Fibroblast of the conjunctiva (primary cell): ENCODE measurements around the gene ARNT2.

Source experiments
- DNase-seq: peaks from one replicate; pipeline ENCODE4 v3.0.0-alpha.2; 2010; ENCODE audit warnings: low read depth

Gene ARNT2

DNA sequence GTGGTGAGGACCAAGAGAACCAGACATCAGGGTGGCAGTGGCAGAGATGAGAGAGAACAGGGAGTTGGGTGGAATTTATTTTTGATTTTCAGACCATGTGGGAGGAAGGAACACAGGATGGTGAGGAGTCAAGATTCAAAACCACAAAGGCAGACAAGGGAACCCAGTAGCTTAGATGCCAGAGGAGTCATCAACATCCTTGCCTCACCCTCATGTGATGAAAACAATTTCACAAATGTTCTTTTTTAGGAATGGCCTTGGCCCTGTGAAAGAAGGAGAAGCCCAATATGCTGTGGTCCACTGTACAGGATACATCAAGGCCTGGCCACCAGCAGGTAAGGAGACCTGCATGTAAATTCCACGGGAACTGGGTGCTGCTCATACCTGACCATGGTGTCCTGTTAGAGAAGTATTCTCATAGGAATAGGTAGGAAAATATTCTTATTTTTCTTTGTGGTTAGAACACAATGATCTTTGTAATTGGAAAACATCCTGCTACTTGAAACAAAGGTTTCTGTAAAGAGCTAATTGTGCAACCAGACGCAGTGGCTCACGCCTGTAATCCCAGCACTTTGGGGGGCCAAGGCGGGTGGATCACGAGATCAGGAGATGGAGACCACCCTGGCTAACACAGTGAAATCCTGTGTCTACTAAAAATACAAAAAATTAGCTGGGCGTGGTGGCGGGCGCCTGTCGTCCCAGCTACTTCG lies 110.0 kb downstream of the ARNT2 start:
- peak; percentile 27 for DNase-seq

DNA sequence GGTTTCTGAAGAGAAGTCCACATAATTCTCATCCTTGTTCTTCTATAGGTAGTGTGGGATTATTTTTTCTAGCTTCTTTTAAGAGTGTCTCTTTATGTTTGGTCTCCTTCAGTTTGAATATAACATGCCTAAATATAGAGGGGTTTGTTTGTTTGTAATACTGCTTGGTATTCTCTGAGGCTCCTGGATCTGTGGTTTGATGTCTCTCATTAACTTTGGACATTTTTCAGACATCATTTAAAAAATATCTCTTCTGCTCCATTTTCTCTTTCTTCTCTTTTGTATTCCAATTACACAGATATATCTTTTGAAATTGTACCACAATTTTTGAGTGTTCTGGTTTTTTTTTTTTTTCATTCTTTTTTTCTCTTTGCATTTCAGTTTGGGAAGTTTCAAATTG lies 113.1 kb downstream of the ARNT2 start:
- no peak for DNase-seq

DNA sequence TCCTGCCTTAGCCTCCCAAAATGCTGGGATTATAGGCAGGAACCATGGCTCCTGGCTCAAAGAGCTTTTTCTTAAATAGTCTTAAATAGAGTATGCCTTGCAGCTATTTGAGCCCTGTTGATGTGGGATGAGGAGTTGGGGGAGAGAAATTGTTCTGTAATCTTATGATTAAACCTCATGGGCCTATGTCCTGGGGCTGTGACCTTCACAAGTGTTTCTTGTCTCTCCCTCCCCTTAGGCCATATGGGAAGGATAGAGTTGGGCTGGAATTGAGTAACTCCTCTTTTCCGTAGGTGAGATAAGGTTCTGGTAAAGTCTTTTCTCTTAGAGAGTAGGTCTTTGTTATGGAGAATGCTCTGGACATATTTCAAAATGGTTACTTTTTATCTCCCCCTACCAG lies 114.3 kb downstream of the ARNT2 start:
- no peak for DNase-seq

DNA sequence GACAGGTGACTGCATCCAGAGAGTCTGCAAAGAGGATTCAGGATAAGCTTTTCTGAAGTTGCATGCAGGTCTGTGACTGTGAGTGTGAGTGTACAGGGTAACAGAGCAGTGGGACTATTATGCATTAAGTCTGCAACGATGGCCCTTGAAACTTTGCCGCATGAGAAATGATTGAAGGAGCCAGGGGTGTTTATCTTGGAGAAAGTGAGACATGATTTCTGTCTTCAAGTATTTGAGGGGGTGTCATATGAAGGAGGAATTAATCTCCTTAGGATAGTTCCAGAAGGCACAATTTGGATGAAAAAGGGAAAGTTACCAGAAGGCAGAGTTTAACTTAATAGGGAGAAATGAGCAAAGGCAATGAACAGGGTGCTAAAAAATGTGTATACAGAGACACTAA lies 119.6 kb downstream of the ARNT2 start:
- no peak for DNase-seq

DNA sequence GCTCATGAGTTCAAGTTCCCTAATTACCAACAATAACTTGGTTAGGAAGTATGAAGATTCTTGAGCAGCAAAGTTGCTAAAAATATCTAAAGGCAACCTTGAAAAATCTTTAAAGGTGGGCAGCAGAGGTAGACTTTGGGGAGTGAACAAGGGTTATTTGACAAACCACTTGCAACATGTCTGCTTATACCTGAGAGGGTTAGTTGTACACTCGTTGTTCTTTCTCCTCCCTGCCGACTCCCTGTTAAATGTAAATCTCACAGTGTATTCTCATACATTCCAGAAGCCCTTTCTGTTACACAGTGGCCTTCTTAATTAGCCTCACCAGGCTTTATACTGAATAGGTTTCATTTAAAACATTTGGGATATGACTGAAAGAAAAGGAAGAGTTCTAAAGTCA lies 121.7 kb downstream of the ARNT2 start:
- DNase-seq = no peak

DNA sequence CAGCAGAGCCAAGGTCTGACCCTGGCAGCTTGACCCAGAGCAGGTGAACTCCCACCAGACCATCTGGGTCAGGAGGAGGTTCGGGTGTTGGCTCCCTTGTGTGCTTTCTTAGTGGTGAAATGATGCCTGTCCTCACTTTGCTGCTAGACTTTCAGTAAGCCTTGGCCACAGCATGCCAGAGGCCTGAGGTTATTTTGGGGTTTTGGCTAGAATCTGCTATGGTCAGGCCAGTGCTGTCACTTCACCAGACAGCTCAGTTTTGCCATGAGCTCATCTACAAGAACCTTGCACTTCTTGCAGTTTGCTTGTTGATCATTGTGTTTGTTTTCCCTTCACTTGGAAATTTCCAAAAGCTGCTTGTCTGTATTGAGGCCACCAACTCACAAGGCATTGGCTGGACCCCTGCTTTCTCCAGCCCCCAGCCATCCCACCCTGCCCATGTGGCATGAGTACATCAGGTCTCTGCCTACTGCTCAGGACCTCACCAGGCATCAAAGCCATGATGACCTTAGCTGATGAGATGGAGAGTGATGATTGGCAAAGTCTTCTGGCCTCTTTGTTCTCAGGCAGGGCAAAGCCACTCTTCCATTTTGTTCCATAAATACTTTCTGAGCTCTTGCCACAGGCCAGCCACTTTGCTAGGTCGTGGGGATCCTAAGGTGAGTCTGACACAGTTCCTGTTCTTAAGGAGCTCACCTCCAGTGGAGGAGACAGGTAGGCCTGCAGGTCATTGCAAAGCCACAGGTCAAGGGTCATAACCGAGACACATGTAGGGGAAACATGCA lies 122.6 kb downstream of the ARNT2 start:
- DNase-seq = no peak

DNA sequence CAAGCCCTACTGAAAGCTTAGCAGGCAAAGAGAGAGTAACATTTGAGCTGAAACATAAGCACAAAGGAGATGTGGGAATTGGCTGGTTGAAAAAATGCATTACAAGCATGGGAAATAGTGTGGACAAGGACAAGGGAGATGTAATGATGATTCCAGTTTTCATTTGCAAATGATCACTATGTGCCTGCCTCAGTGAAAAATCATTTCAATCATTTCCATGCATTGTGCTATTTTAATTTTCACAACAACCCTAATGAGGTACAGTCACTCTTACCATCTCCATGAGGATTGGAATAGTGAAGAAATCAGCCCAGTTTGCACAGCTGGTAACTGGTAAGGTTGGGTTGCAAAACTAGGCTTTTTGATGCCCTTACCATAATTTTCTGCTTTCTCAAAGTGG lies 123.2 kb downstream of the ARNT2 start:
- no peak for DNase-seq

DNA sequence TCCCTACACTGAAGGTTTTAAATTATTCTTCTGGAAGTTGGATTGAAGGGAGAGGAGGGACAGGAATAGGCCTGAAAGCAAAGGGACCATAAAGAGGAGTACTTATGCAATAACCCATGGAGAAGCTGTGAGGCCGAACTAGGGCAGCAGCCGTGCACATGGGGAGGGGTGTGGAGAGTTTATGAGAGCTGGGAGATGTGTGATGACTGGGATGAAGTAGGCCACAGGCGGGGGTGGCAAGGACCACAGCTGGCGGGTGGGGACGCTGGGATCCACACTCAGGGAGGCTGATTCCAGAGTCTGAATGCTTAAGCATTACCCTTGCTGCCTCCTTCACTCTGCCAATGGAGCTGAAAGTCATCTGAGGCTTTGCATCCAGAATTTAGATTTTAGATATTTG lies 123.8 kb downstream of the ARNT2 start:
- DNase-seq = no peak

DNA sequence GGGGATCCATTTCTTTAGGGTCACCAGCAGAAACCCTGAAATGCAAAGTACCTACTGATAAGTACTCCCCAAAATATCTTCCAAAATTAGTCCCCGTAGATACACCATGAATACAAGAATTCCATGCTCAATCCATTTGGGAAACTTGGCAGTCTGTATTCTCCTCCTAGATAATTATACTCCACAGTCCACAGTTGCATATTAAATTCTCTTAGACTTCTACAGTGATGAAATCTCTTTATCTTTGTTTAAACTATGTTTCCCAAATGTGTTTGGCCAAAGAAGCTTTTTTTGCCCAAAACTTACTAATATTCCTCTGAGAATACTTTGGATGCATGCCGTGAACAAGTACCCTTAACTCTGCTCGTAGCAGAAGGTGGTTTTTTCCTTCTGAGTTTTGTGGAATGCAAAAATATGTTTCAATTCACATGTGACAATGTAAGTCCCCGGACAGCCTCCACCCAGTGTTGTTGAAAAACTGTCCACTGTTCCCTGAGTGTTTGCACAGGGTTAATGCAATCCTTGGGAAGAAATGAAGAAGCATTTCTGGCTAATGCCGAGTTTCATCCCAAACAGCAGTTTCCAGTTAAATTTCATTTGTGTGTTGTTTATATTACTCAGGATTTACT lies 126.7 kb downstream of the ARNT2 start:
- peak; percentile 56 for DNase-seq

DNA sequence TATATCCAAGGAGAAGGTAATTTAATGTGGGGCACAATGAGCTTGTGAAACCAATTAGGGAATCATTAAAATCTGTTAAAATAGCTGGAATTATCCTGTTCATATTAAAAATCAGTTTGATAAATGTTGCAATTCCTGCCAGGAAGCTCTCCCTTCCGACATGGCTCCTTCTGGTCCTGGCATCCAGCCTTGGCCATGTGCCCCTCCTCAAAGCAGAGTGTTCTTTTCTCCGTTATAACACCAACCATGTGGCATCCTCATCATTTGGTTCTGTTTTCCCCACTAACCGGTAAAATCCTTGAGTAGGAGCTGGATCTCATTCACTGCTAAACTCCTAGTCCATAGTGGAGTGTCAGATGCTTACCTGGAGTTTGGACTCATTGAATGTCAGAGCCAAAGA lies 127.2 kb downstream of the ARNT2 start:
- peak; percentile 32 for DNase-seq

DNA sequence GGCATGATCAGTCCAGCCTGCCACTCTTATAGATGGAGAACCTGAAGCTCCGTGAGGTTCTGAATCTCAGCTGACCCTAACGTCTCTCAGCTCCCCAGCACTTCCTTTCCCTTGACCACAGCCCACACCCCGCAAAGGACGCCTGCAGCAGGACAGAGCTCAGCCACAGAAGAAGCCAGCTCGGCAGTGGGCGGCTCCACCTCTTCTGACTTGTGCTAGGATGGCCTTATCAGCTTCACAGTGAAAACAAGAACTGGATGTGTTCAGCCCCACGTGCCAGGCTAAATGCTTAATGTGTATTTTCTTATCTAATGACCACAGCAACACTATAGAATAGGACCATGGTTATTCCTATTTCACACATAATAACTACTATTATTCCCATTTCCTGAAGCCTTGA lies 127.6 kb downstream of the ARNT2 start:
- no peak for DNase-seq

DNA sequence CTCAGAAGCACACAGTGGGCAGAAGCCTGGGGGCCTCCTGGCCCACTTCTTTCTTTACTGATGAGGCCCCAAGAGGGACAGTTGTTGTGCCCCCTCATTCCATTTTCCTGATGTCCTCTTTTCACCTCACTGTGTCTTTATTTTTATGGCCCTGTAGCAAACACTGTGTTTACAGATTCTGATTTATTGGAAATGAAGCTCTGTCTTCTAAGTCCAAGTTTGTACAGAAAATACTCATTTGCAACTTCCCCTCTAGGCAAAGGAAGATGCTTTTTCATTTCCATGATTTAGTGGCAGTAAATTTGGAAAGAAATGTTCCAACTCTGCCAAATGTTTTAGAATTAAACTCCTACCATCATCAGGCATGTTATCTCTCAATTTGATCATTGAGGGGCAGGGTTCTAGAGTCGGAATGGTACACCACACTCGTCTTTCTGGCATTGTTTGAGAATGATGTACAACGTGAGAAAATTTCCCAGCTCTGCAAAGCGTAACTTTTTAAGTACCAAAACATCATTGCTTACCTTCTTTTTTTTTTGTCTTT lies 129.7 kb downstream of the ARNT2 start:
- DNase-seq = no peak

DNA sequence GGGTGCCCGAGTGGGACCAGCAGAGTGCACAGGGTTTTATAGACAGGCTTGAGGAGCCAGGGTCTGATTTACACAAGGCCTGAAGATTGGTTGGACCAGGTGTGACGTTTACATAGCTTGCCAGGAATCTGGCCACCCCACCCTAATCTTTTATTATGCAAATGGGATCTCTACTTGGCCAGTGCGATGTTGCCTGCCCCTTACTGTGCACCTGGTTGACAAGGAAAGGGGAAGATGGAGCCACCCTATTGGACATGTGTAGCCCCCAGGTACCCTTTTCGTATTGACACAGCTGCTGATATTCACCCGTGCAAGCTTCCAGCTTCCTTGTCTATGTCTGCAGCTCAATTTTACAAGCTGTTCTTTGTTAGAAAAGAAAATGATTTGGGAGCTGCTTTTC lies 132.0 kb downstream of the ARNT2 start:
- DNase-seq = no peak

DNA sequence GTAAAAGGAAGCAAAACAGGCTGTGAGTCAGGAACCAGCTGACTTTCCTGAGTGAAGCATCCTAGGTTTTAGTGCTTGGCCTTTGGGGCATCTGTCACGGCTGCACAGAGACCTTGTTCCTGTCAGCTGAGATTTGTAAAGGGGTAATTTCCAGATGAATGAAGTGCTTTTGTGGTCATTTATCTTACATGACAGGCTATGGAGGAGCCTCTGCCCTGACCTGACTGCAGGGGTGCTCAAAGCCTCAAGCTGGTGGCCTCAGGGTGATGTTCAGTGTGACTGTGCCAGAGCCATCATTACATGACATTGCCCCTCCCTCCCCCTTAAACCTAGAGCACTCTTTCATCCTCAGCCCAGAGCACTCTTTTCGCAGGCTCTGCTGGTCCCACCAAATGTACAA lies 132.5 kb downstream of the ARNT2 start:
- no peak for DNase-seq

DNA sequence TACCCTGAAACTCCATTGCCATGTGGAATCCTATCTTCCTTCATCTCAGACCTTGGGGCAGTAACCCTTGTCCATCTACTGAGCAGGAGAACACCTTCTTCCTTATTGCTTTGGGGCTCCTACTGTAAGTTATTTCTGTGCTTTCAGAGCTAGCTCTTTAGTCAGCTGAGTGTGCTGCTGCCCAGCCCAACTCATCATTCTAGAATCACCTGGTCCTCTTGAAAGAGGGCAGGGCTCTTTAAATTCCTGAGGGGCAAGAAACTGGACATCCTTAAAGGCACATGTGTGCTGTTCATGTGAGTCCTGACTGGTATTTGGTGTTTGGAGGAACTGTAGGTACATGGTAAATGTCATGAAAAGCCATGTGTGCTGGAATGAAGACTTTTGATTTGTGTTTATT lies 140.9 kb downstream of the ARNT2 start:
- DNase-seq = no peak

DNA sequence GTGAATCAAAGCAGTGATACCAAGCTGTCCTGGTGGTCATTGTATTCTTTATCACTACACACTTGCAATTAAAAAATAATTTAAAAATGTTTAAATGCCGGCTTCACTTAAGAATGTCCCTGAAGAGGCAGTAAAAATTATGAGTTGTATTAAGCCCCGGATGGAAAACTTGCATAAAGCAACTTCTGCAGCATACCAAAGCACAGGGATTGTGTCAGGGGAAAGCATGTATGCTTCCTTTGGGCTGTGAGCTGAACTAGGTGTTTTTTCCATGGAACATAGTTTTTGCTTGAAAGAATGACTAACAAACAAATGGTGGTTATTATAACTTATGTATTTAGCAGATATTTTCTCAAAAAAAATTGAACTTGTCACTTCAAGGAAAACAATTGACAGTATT lies 143.1 kb downstream of the ARNT2 start:
- no peak for DNase-seq

DNA sequence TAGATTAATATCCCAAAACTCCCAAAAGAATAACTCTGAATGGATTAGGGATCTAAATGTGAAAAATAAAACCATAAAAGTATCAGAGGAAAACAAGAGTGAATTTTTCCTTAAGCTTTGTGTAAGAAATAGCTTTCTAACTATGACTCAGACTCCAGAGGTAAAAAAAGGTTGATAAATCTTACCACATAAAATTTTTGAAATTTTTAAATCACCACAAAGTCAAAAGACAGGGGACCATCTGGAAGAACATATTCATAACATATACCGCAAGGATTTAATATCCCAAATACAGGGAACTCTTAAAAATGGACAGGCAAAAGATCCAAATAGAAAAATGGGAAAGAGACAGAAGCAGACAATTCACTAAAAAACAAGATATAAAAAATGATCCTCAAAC lies 145.0 kb downstream of the ARNT2 start:
- no peak for DNase-seq

DNA sequence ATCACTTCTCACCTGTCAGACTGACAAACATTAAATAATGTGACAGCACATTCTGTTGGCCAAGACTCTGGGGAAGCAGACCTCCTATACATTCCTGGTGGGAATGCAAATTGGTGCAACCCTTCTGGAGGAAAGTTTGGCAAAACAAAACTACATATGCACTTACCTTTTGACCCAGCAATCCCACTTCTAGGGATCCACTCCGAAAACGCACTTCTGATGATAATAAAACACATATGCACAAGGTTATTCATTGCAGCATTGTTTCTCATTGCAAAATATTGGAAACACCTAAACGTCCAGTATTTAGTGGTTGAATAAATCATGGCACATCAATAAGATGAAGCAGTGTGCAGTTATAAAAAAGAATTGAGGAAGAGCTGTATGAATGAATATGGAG lies 145.5 kb downstream of the ARNT2 start:
- DNase-seq = no peak

DNA sequence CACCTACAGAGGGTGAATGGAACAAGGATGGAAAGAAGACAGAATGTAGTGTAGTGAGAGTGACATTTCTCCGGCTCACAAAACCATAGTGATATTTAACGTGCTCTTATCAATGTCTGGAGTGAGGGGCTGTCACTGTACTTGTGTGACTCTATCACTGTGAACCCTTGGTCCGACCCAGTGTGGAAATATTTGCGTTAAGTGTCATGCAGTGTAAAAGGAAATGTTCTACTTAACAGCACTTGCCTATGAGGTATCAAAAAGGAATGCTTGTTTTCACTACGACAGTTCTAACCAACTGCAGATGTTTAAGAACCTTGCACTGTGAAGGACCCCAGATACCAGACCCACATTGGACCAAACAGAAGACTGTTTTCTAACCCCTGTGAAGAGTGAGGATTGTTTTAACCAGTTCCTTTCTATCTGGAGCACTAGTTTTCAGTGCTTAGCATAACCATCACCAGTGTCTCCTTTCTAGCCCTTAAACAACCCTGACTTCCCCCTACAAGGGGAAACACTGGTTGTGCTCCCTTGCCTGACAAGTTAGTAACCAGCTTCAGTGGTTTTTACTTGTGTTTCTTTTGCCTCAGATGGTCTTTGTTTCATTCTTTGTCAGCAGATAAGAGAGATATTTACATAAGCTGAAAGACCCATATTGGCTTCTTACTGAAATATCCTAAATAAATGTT lies 146.2 kb downstream of the ARNT2 start:
- DNase-seq = peak; percentile 80

DNA sequence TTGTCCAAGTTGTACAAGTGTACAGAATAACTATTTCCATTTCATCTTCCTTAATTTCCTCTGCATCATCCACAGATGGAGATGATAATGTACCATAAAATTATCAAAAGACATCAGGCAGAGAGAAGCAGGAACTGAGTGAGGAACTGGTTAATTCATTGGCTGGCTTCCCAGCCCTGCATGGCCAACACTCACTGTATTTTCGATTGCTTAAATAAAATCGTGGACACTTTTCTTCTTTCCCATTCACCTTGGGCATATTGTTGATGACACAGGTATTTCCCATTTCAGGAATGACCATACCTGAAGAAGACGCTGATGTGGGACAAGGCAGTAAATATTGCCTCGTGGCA lies 146.7 kb downstream of the ARNT2 start:
- peak; percentile 31 for DNase-seq

DNA sequence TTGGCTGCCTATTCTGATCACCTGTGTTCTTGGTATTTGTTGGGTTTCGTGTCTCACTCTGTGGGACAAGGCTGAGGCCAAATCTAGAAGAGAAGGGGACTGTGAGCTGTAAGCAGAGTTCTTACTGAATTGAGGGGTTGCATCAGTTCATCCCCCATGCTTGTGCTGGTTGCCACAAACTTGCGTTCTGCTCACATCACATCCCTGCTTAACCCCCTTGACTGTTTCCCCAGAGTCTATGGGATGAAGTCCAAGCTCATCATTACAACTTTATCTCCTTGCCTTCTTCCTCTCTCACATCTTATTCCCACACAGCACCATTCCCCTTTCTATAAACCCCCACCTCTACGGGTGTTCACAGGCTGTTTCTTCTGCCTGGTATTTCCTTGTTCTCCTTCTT lies 147.2 kb downstream of the ARNT2 start:
- DNase-seq = no peak

DNA sequence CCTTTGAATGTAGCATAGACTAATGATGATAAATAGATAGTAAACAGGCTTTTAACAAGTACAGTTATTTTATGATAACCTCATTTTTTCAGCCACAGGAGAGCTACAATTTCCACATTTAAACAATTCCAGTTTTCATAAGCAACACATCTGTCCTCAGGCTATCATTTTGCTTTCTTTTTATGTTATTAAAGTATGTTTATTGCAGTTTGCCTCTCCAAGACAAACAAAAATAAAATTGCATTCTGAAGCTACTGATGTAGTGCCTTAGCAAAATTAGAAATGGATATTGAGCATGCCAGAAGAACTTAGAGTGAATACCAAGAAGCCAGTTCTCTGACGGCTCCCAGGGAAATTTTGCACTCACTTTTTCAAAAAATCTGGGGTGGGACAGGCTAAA lies 150.4 kb downstream of the ARNT2 start:
- DNase-seq = no peak
